Prostate gland (tissue), 2 donors: ENCODE data around the gene CTSF. TPM values are rescaled to one million over a fixed set of nuclear protein-coding genes. Genes with fewer than 3 reads are reported as not detected.

Experiments
- DNase-seq: peaks from one replicate; pipeline ENCODE4 v3.0.0-alpha.2; 2019; ENCODE audit warnings: low spot score
- H3K27ac ChIP-seq, 2 donors: fragments of 200-600 bp; sonication (generic); 2 replicates each; pipeline ENCODE4 v1.5.1; 2017 to 2019
- H3K27me3 ChIP-seq: fragments of 200-600 bp; sonication (generic); replicated peaks from 2 replicates; pipeline ENCODE4 v1.5.1; 2019; ENCODE audit not compliant: insufficient read depth
- H3K36me3 ChIP-seq, 2 donors: fragments of 200-600 bp; sonication (generic); 1 replicate in 1 of 2; 2 replicates in 1 of 2; pipeline versions ENCODE4 v1.5.1 to v1.8.1; 2017 to 2019
- H3K4me1 ChIP-seq: fragments of 200-600 bp; sonication (generic); replicated peaks from 2 replicates; pipeline ENCODE4 v1.5.1; 2019
- H3K4me3 ChIP-seq, 2 donors: fragments of 200-600 bp; sonication (generic); 2 replicates each; pipeline ENCODE4 v1.5.1; 2017 to 2019
- H3K9me3 ChIP-seq: fragments of 200-600 bp; sonication (generic); 2 replicates; pipeline ENCODE4 v1.5.1; 2017
- CTCF ChIP-seq, 4 experiments: fragments of 200-600 bp in 2 of 4; fragments of 450-650 bp in 2 of 4; sonication (generic) in 2 of 4; IDR thresholded peaks; 1 replicate in 3 of 4; 2 replicates in 1 of 4; pipeline ENCODE4 v1.5.1; 2016 to 2019; ENCODE audit warnings: antibody characterized with exemption in 4 of 4, mild to moderate bottlenecking in 2 of 4, moderate library complexity in 2 of 4
- POLR2A ChIP-seq: fragments of 450-650 bp; IDR thresholded peaks from one replicate; pipeline ENCODE4 v1.6.1; 2016; ENCODE audit warnings: antibody characterized with exemption, mild to moderate bottlenecking
- POLR2AphosphoS5 ChIP-seq: sonication (generic); formaldehyde crosslinking; IDR thresholded peaks from one replicate; pipeline ENCODE4 v1.6.1; 2017; ENCODE audit warnings: antibody characterized with exemption
- WGBS: methylation state at CpG from one replicate; pipeline ENCODE4 v1.1.5; 2018; 5-methylcytosine and 5-hydroxymethylcytosine counted together
- intact Hi-C: fragments of 100-400 bp; cut with DNase I; formaldehyde crosslinking; loops from one replicate; pipeline ENCODE4 v1.14.2; 2022
- total RNA-seq, 2 donors: library from RNA; depleted of rRNA; stranded (reverse); fragments of >200 nt; gene quantifications; one replicate each; pipeline ENCODE4 v1.1.0, GENCODE V29; 2016

The CTSF gene
- total RNA-seq, 2 donors from 2014 or later: 119 to 130 TPM

DNA sequence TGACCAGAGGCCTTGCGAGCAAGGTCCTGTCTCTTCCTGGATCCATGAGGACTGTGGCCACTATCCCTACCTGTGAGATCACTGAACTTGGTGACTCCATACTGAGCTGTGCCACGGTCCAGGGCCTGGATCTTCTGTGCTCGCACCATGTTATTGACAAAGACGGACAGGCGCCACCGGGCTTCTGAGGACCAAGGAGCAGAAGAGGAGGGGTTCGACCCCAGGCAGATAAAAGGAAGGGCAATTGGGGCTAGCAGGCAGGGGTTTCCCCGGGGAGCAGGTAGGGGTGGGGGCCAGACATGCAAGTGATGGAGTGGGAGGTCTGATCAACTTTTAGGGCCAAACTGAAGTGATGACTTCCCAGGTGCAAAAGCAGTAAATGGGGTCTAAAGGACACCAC, 2.2 kb downstream of the CTSF start:
- TF ChIP-seq POLR2AphosphoS5 (no peak), CTCF (IDR thresholded peaks at IDR 0.05) (no peak), POLR2A (no peak)
- Histone ChIP-seq H3K27me3 (no peaks in the 10 kb centered on the region), H3K9me3 (no peaks in the 10 kb centered on the region), H3K4me1 (no peaks in the 10 kb centered on the region), H3K36me3 (no peaks in the 10 kb centered on the region), H3K4me3 (no peak overlapping the region), H3K27ac (no peak overlapping the region)
- WGBS: 98% methylated on average over 8 of the region's 8 CpGs
- no peak for DNase-seq
- intact Hi-C loops: no loop called here

DNA sequence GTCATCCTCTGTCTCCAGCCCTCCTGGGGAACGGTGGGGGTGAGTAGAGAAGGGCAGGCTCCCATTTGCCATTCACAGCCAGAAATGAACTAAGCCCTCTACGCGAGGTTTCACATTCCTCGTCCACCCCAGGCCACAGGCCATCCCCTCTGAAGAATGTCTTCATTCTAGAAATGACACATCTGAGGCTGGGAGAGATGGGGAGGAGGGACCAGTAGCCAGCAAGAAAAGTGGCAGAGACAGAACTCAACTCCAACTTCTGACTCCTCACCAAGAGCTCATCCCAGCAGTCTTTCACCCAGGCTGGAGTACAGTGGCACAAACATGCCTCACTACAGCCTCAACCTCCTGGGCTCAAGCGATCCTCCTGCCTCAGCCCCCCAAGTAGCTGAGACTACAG, 3.4 kb downstream of the CTSF start:
- no peak for DNase-seq
- intact Hi-C loops: no loop called here
- no peaks in the 10 kb centered on the region for H3K27me3 ChIP-seq
- TF ChIP-seq POLR2A: no peak
- TF ChIP-seq CTCF (IDR thresholded peaks at IDR 0.05): no peak
- H3K9me3 ChIP-seq: no peaks in the 10 kb centered on the region
- no peaks in the 10 kb centered on the region for H3K36me3 ChIP-seq
- 86% methylated on average over 5 of the region's 5 CpGs for WGBS
- H3K27ac ChIP-seq: no peak overlapping the region
- no peak overlapping the region for H3K4me3 ChIP-seq
- no peaks in the 10 kb centered on the region for H3K4me1 ChIP-seq

DNA sequence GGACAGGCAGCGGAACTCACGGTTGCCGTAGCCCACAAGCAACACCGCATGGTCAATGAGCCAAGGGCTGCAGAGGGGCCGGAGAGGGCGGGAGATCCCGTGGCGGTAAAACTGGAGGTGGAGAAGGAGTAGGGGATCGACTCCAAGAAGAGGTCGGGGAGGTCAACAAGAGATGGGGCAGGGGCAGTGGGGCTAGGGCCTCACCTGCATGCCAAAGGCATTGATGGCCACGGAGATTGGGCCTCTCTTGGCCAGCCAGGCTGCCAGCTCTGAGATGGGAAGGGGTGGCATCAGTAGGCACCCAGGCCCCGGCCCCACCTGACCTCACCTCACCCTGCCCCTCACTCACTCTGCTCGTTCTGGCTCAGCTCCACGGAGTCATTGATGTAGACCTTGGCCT, 3.9 kb downstream of the CTSF start:
- intact Hi-C loops: no loop called here
- DNase-seq: no peak
- Histone ChIP-seq H3K27ac (no peak overlapping the region), H3K4me3 (no peak overlapping the region), H3K36me3 (no peaks in the 10 kb centered on the region), H3K27me3 (no peaks in the 10 kb centered on the region), H3K9me3 (no peaks in the 10 kb centered on the region), H3K4me1 (no peaks in the 10 kb centered on the region)
- 89% methylated on average over 14 of the region's 14 CpGs for WGBS
- TF ChIP-seq CTCF (IDR thresholded peaks at IDR 0.05) (no peak), POLR2A (no peak), POLR2AphosphoS5 (no peak)

DNA sequence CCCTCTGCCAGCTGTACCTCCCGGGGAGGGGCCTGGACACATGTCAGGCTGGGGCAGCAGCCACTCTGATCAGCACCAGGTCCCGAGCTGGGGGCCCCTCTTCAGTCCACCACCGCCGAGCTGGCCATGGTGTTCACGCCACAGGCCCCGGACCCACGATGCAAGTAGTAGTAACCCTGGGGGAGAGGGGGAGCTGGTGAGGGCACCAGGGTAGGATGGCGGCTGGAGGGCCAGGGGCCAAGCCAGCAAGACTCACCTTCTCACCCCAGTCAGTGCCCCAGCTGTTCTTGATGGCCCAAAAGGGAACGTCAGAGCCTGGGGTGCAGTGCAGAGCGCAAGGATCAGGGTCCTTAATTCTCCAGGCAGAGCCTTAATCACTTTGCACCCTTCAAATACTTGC, 4.6 kb downstream of the CTSF start:
- Histone ChIP-seq H3K9me3 (no peaks in the 10 kb centered on the region), H3K4me3 (no peak overlapping the region), H3K27me3 (no peaks in the 10 kb centered on the region), H3K36me3 (no peaks in the 10 kb centered on the region), H3K4me1 (no peaks in the 10 kb centered on the region), H3K27ac (no peak overlapping the region)
- TF ChIP-seq POLR2AphosphoS5: no peak
- TF ChIP-seq CTCF (IDR thresholded peaks at IDR 0.05): no peak
- TF ChIP-seq POLR2A: no peak
- whole genome bisulfite sequencing: 90% methylated on average over 10 of the region's 10 CpGs
- intact Hi-C loops: no loop called here
- DNase-seq: no peak

GRCh38 chr11:66562907-66563583, 5.4 kb downstream of the CTSF start:
- WGBS: 89% methylated on average over 19 of the region's 20 CpGs
- DNase-seq: no peak
- Histone ChIP-seq H3K36me3 (no peaks in the 10 kb centered on the region), H3K27me3 (no peaks in the 10 kb centered on the region), H3K9me3 (no peaks in the 10 kb centered on the region), H3K4me1 (no peaks in the 10 kb centered on the region), H3K4me3 (no peak overlapping the region), H3K27ac (no peak overlapping the region)
- intact Hi-C loops: no loop called here
- TF ChIP-seq CTCF (IDR thresholded peaks at IDR 0.05) (no peak), POLR2A (no peak), POLR2AphosphoS5 (no peak)
